H1 (cell line): ENCODE measurements around the gene LRRC26. TPM values are rescaled to one million over a fixed set of nuclear protein-coding genes. Genes with fewer than 3 reads are reported as not detected.

Experiments used
- CTCF ChIA-PET: fragments of 300-600 bp; sonication (Branson Sonifier 250); formaldehyde crosslinking; loops from one replicate; lab custom pipeline; 2021; ENCODE audit not compliant: partially characterized antibody; lab: Charles Lee
- POLR2A ChIA-PET: fragments of 300-600 bp; sonication (Branson Sonifier 250); formaldehyde crosslinking; loops from one replicate; lab custom pipeline; 2021; ENCODE audit warnings: inconsistent platforms; ENCODE audit not compliant: partially characterized antibody; lab: Charles Lee
- DNase-seq, 2 experiments: peaks; one replicate each; pipeline versions ENCODE4 v3.0.0 to v3.0.0-alpha.2; 2010 to 2022; ENCODE audit warnings: low spot score in 2 of 2, low read depth in 1 of 2, mixed read lengths in 1 of 2
- FAIRE-seq: peaks from 2 replicates; lab custom pipeline; 2011; peaks lifted over from hg19 to GRCh38; lab: Jason Lieb, UNC
- H2AFZ ChIP-seq: 2 replicates; pipeline ENCODE4 v1.8.1; 2012; ENCODE audit warnings: low read length, inconsistent platforms
- H2AK5ac ChIP-seq: 2 replicates; pipeline ENCODE4 v1.6.1; 2013; ENCODE audit warnings: low read depth, low read length
- H2BK120ac ChIP-seq: replicated peaks from 2 replicates; pipeline ENCODE3; 2013; ENCODE audit warnings: low read depth, low read length, inconsistent platforms
- H2BK12ac ChIP-seq: 2 replicates; pipeline ENCODE4 v1.6.1; 2013; ENCODE audit warnings: low read depth, low read length
- H2BK15ac ChIP-seq: 2 replicates; pipeline ENCODE4 v1.6.1; 2013; ENCODE audit warnings: low read length
- H2BK20ac ChIP-seq: 2 replicates; pipeline ENCODE4 v1.6.1; 2013; ENCODE audit warnings: low read length
- H2BK5ac ChIP-seq: 2 replicates; pipeline ENCODE4 v1.6.1; 2013; ENCODE audit warnings: low read depth, low read length
- H3K14ac ChIP-seq: 2 replicates; pipeline ENCODE4 v1.6.1; 2013; ENCODE audit warnings: inconsistent platforms; ENCODE audit not compliant: insufficient read length
- H3K18ac ChIP-seq: 2 replicates; pipeline ENCODE4 v1.6.1; 2013; ENCODE audit warnings: low read length; ENCODE audit errors: extremely low read depth
- H3K23ac ChIP-seq: 2 replicates; pipeline ENCODE4 v1.6.1; 2013; ENCODE audit warnings: inconsistent platforms; ENCODE audit not compliant: insufficient read length
- H3K23me2 ChIP-seq: 2 replicates; pipeline ENCODE4 v1.6.1; 2013; ENCODE audit warnings: low read depth, low read length
- H3K27ac ChIP-seq: 2 replicates; pipeline ENCODE4 v1.6.1; 2011; ENCODE audit warnings: low read depth, low read length, inconsistent platforms
- H3K27me3 ChIP-seq, 4 experiments: replicated peaks in 1 of 4; 1 replicate in 1 of 4; 2 replicates in 3 of 4; pipeline versions ENCODE4 v1.6.1 to v1.8.1; 2011 to 2013; ENCODE audit warnings: low read length in 3 of 4, mild to moderate bottlenecking in 3 of 4, inconsistent platforms in 2 of 4, mixed read lengths in 2 of 4, moderate library complexity in 1 of 4; ENCODE audit not compliant: control insufficient read depth in 3 of 4, insufficient read depth in 3 of 4; ENCODE audit errors: extremely low read depth in 1 of 4
- H3K36me3 ChIP-seq, 4 experiments: 2 replicates each; pipeline versions ENCODE4 v1.6.1 to v1.8.1; 2011 to 2013; ENCODE audit warnings: mild to moderate bottlenecking in 4 of 4, low read length in 3 of 4, moderate library complexity in 2 of 4, control low read depth in 1 of 4, inconsistent platforms in 1 of 4; ENCODE audit not compliant: insufficient read depth in 4 of 4, control insufficient read depth in 2 of 4
- H3K4ac ChIP-seq: replicated peaks from 2 replicates; pipeline ENCODE3; 2013; ENCODE audit warnings: low read length, low read depth, mixed read lengths, inconsistent platforms; ENCODE audit not compliant: insufficient read length
- H3K4me1 ChIP-seq, 4 experiments: replicated peaks in 1 of 4; 1 replicate in 1 of 4; 2 replicates in 3 of 4; pipeline versions ENCODE4 v1.6.1 to v1.8.1; 2011 to 2013; ENCODE audit warnings: low read length in 3 of 4, inconsistent platforms in 2 of 4, mixed read lengths in 1 of 4; ENCODE audit not compliant: insufficient read depth in 4 of 4, control insufficient read depth in 3 of 4
- H3K4me2 ChIP-seq, 2 experiments: 2 replicates each; pipeline versions ENCODE4 v1.6.1 to v1.8.1; 2011 to 2013; ENCODE audit warnings: low read depth in 2 of 2, low read length in 2 of 2, control low read depth in 1 of 2, inconsistent platforms in 1 of 2, mild to moderate bottlenecking in 1 of 2; ENCODE audit not compliant: insufficient read depth in 1 of 2
- H3K4me3 ChIP-seq, 4 experiments: fragments of 200-600, 300-600 bp in 1 of 4; sonication (generic), shearing (Covaris generic), sonication (Bioruptor Twin) in 1 of 4; 2 replicates each; pipeline versions ENCODE4 v1.5.1 to v1.8.1; 2011 to 2016; ENCODE audit warnings: low read length in 4 of 4, low read depth in 3 of 4, control low read depth in 2 of 4, inconsistent platforms in 2 of 4, mild to moderate bottlenecking in 2 of 4, mixed read lengths in 1 of 4, moderate library complexity in 1 of 4; ENCODE audit not compliant: insufficient read depth in 2 of 4; ENCODE audit errors: extremely low read depth in 1 of 4
- H3K56ac ChIP-seq: replicated peaks from 2 replicates; pipeline ENCODE3; 2013; ENCODE audit warnings: low read depth, mild to moderate bottlenecking, mixed read lengths, low read length, inconsistent platforms; ENCODE audit not compliant: insufficient read length
- H3K79me1 ChIP-seq: 2 replicates; pipeline ENCODE4 v1.6.1; 2013; ENCODE audit warnings: low read depth, low read length, control low read depth
- H3K79me2 ChIP-seq, 2 experiments: 2 replicates each; pipeline versions ENCODE4 v1.6.1 to v1.8.1; 2012 to 2013; ENCODE audit warnings: low read length in 2 of 2, mild to moderate bottlenecking in 2 of 2, inconsistent platforms in 1 of 2; ENCODE audit not compliant: insufficient read depth in 2 of 2, control insufficient read depth in 1 of 2
- H3K9ac ChIP-seq, 4 experiments: replicated peaks in 1 of 4; 1 replicate in 1 of 4; 2 replicates in 3 of 4; pipeline versions ENCODE4 v1.6.1 to v1.8.1; 2011 to 2013; ENCODE audit warnings: low read depth in 3 of 4, low read length in 3 of 4, control low read depth in 2 of 4, mild to moderate bottlenecking in 2 of 4, moderate library complexity in 2 of 4, inconsistent platforms in 1 of 4; ENCODE audit errors: extremely low read depth in 1 of 4
- H3K9me3 ChIP-seq, 2 experiments: 2 replicates each; pipeline versions ENCODE4 v1.6.1 to v1.8.1; 2012 to 2013; ENCODE audit warnings: mild to moderate bottlenecking in 2 of 2, moderate library complexity in 2 of 2, control low read depth in 1 of 2, inconsistent platforms in 1 of 2, low read depth in 1 of 2, low read length in 1 of 2, mixed read lengths in 1 of 2; ENCODE audit not compliant: insufficient read depth in 2 of 2
- H4K20me1 ChIP-seq, 2 experiments: replicated peaks in 1 of 2; 2 replicates each; pipeline versions ENCODE3 to v1.8.1; 2011 to 2013; ENCODE audit warnings: inconsistent platforms in 2 of 2, low read length in 2 of 2, mild to moderate bottlenecking in 1 of 2; ENCODE audit not compliant: insufficient read depth in 2 of 2, control insufficient read depth in 1 of 2
- H4K5ac ChIP-seq: 2 replicates; pipeline ENCODE4 v1.6.1; 2013; ENCODE audit warnings: low read length, low read depth, mixed read lengths, inconsistent platforms; ENCODE audit not compliant: insufficient read length
- H4K8ac ChIP-seq: 2 replicates; pipeline ENCODE4 v1.8.0; 2013; ENCODE audit warnings: mild to moderate bottlenecking, moderate library complexity, low read length, inconsistent platforms; ENCODE audit not compliant: insufficient read depth; ENCODE audit errors: extremely low read depth
- H4K91ac ChIP-seq: replicated peaks from 2 replicates; pipeline ENCODE3; 2013; ENCODE audit warnings: low read length, mixed read lengths, inconsistent platforms; ENCODE audit not compliant: insufficient read length
- BCL11A ChIP-seq, 2 experiments: IDR thresholded peaks; one replicate each; pipeline ENCODE4 v1.6.1; 2011; ENCODE audit warnings: low read depth in 2 of 2, low read length in 2 of 2, mild to moderate bottlenecking in 2 of 2
- CHD1 ChIP-seq: IDR thresholded peaks from 2 replicates; pipeline ENCODE4 v1.6.1; 2012; ENCODE audit warnings: low read depth, low read length, improper control_type of control experiment
- EP300 ChIP-seq, 2 experiments: IDR thresholded peaks; 1 replicate in 1 of 2; 2 replicates in 1 of 2; pipeline ENCODE4 v1.6.1; 2011 to 2012; ENCODE audit warnings: low read depth in 2 of 2, low read length in 2 of 2, mild to moderate bottlenecking in 2 of 2, borderline replicate concordance in 1 of 2, inconsistent platforms in 1 of 2, moderate library complexity in 1 of 2
- JUN ChIP-seq: IDR thresholded peaks from 2 replicates; pipeline ENCODE4 v1.6.1; 2011; ENCODE audit warnings: low read depth, mild to moderate bottlenecking, improper control_type of control experiment, low read length
- PHF8 ChIP-seq: fragments of 200-600 bp; sonication (generic); conservative IDR thresholded peaks from 2 replicates; pipeline ENCODE4 v1.7.1; 2012; ENCODE audit warnings: low read depth, mild to moderate bottlenecking, inconsistent platforms, low read length, moderate library complexity
- RNF2 ChIP-seq: fragments of 200-900, 300-1000 bp; sonication (generic); IDR thresholded peaks from 2 replicates; pipeline ENCODE4 v1.7.1; 2016; ENCODE audit warnings: borderline replicate concordance, low read depth, mild to moderate bottlenecking, antibody characterized with exemption, low read length; ENCODE audit not compliant: poor library complexity, severe bottlenecking; ENCODE audit errors: missing control alignments
- SIX5 ChIP-seq: IDR thresholded peaks from 2 replicates; pipeline ENCODE4 v1.6.1; 2011; ENCODE audit warnings: mild to moderate bottlenecking, low read depth, low read length
- TAF1 ChIP-seq: IDR thresholded peaks from 2 replicates; pipeline ENCODE4 v1.6.1; 2011; ENCODE audit warnings: mild to moderate bottlenecking, low read depth, low read length
- TBP ChIP-seq: IDR thresholded peaks from 2 replicates; pipeline ENCODE4 v1.6.1; 2011; ENCODE audit warnings: low read depth, low read length, improper control_type of control experiment
- WGBS, 2 experiments: shearing (Covaris generic) in 1 of 2; methylation state at CpG; one replicate each; pipeline versions ENCODE4 v1.1.6 to v1.1.7; 2013 to 2015; ENCODE audit warnings: low lambda C conversion rate in 2 of 2, mixed read lengths in 2 of 2, inconsistent platforms in 1 of 2, low coverage in 1 of 2, missing lambda C conversion rate in 1 of 2; ENCODE audit not compliant: insufficient replicate concordance in 2 of 2, insufficient coverage in 1 of 2, insufficient read length in 1 of 2; ENCODE audit errors: extremely low coverage in 1 of 2, missing lambda C conversion rate in 1 of 2; 5-methylcytosine and 5-hydroxymethylcytosine counted together
- polyA plus RNA-seq, 7 experiments: library from polyadenylated mRNA; depleted of rRNA in 3 of 7; stranded (reverse) in 5 of 7; unstranded in 2 of 7; fragments of >200 nt in 5 of 7; fragments of 200-250 nt in 2 of 7; gene quantifications; 1 replicate in 5 of 7; 2 replicates in 1 of 7; 4 replicates in 1 of 7; pipeline versions ENCODE4 v1.2.1 to v1.2.3, GENCODE V29; 2011 to 2013; ENCODE audit warnings: missing spikeins in 2 of 7, mixed read lengths in 2 of 7
- total RNA-seq: library from RNA; stranded (reverse); fragmentation: NEBNext Ultra II Directional; extraction: Animal tissue kit (Norgen Biotek cat#: 25700); gene quantifications from 2 replicates; pipeline ENCODE4 v1.2.1, GENCODE V29; 2021

Gene LRRC26
- total and polyA plus RNA-seq, 2 of the 8 experiments (the other 6 are each of a cell fraction or from before 2014, with no cell fraction given) = 0.34 to 0.85 TPM

DNA sequence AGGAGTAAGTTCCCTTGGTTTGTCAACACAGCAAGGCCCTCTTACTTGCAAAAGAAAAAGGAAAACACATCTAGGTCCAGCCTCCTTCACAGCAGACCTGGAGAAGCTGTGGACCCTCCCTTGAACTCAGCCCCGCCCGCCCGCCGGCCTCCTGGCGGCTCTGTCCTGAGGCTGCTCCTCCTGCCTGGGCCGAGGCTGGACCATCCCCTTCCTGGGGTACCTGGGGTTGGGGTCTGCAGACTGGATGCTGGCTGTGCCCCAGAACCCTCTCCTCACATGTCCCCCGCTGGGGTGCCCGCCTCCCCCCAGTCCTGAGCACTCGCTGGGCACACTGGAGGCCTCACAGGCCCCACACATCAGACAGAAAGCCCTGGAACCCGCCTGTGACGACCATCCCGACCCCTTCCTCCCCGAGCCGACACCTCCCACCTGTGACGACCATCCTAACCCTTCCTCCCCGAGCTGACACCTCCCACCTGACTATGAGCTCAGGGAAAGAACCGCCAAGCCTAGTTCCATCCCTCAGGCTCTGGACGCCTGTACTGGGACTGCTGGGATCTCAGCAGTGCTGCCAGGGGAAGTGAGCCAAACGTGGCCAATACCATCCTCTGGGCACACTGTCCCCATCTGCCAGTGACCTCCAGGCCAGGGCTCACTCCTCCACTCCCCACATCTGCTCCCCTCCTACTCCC, 9.2 kb upstream of the LRRC26 start:
- Histone ChIP-seq H3K4me3 (no peak overlapping the region), H4K91ac (no peak overlapping the region), H2BK15ac (no peak overlapping the region), H3K79me1 (no peaks in the 10 kb centered on the region; the same call in 1 of the 2 replicates), H3K27ac (no peak overlapping the region), H3K14ac (no peak overlapping the region), H2BK5ac (no peak overlapping the region), H3K56ac (no peak overlapping the region), H3K27me3 (no peaks in the 10 kb centered on the region; a peak in 2 of 7 replicates), H3K36me3 (peaks cover 0 to 34% (median 10%) of the 10 kb centered on the region in 4 experiments; a peak in 6 of 8 replicates), H3K23ac (no peak overlapping the region), H3K23me2 (no peaks in the 10 kb centered on the region), H3K4me1 (peaks cover 0 to 8% (median 3%) of the 10 kb centered on the region in 4 experiments; a peak in 5 of 7 replicates), H3K4me2 (no peak overlapping the region), H2AFZ (no peak overlapping the region), H3K18ac (no peak overlapping the region), H4K5ac (no peak overlapping the region), H4K8ac (no peak overlapping the region), H2BK20ac (no peak overlapping the region), H4K20me1 (peaks cover 2 to 26% of the 10 kb centered on the region in 2 experiments), H3K9ac (no peak overlapping the region), H3K9me3 (no peaks in the 10 kb centered on the region), H2BK12ac (no peak overlapping the region), H3K79me2 (no peaks in the 10 kb centered on the region), H3K4ac (no peak overlapping the region), H2AK5ac (no peak overlapping the region), H2BK120ac (no peak overlapping the region)
- ChIA-PET POLR2A (interaction anchor here (1.1 to 1.2 kb wide), 2 partner anchors 10 to 22 kb away, joined by 4 read pairs; partner anchors contain the start of genes ANAPC2, SSNA1 and TPRN), CTCF (interaction anchor here (0.9 to 3.0 kb wide), 6 partner anchors 12 to 111 kb away, joined by 3 to 21 read pairs (median 4); no protein-coding TSS in a partner anchor)
- 90% methylated on average over 19 of the region's 19 CpGs; no CpG with 5 or more reads in 1 of the 2 experiments for WGBS, 2 experiments
- FAIRE-seq = no peak
- DNase-seq = no peak
- TF ChIP-seq TAF1 (no peak), SIX5 (no peak), JUN (no peak), RNF2 (no peak), TBP (no peak), EP300 (IDR thresholded peaks at IDR 0.05; ENCODE audit: borderline replicate concordance in 1 of 2, low read depth in 2 of 2, low read length in 2 of 2) (no peak), BCL11A (IDR thresholded peaks at IDR 0.05; ENCODE audit: low read depth in 2 of 2, low read length in 2 of 2) (no peak), CHD1 (no peak), PHF8 (no peak)
